ENCODE measurements around the gene PGLYRP1. TPM values are rescaled to one million over a fixed set of nuclear protein-coding genes. Genes with fewer than 3 reads are reported as not detected.

Gene PGLYRP1
- total RNA-seq, 1 experiment from 2014 or later = not detected

DNA sequence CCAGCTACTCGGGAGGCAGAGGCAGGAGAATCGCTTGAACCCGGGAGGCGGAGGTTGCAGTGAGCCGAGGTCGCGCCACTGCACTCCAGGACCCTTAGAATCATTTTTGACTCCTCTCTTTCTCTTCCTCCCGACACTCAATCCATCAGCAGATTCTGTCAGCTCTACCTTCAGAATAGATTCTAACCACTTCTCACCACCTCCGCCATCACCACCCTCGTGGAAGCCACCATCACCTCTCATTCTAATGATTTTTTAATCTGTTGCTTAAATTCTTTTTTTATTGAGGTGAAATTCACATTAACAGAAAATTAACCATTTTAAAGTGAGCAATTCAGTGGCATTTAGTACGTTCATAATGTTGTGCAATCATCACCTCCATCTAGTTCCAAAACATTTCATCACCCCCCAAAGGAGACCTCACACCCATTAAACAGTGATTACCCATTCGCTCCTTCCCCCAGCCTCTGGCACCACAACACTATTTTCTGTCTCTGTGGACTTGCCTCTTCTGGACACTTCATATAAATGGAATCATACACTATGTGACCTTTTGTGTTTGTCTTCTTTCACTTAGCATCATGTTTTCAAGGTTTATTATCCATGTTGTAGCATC, 32.6 kb downstream of the PGLYRP1 start:
- DNase-seq = no peak
- Histone ChIP-seq H3K36me3 (ENCODE audit: low read depth) (no peaks in the 10 kb centered on the region), H3K4me3 (no peak overlapping the region), H3K9me3 (ENCODE audit: insufficient read depth, low read depth) (no peaks in the 10 kb centered on the region; the same call in 1 of the 2 replicates), H2AFZ (no peak overlapping the region), H3K27ac (no peak overlapping the region), H3K79me2 (ENCODE audit: low read depth) (no peaks in the 10 kb centered on the region), H3K4me2 (no peak overlapping the region), H4K20me1 (ENCODE audit: insufficient read depth) (no peaks in the 10 kb centered on the region), H3K27me3 (ENCODE audit: insufficient read depth, low read depth) (0 out of 2 replicates have a peak, but pooled peaks cover 8% of the 10 kb centered on the region), H3K4me1 (replicated peaks; ENCODE audit: insufficient read depth) (peaks cover 5% of the 10 kb centered on the region; the same call in 1 of the 2 replicates), H3K9me2 (ENCODE audit: insufficient read depth) (no peaks in the 10 kb centered on the region), H3F3A (ENCODE audit: insufficient read depth, low read depth) (peaks cover 8% of the 10 kb centered on the region; the same call in 1 of the 2 replicates)
- ChIA-PET CTCF (no interaction called here), POLR2A (ENCODE audit: unreplicated experiment) (no interaction called here)
- intact Hi-C loops (cut with micrococcal nuclease; ENCODE audit: unreplicated experiment) = no loop called here
- no peak for TF ChIP-seq EZH2 (IDR thresholded peaks at IDR 0.05; ENCODE audit: low read depth)
- TF ChIP-seq, protein P1, sequence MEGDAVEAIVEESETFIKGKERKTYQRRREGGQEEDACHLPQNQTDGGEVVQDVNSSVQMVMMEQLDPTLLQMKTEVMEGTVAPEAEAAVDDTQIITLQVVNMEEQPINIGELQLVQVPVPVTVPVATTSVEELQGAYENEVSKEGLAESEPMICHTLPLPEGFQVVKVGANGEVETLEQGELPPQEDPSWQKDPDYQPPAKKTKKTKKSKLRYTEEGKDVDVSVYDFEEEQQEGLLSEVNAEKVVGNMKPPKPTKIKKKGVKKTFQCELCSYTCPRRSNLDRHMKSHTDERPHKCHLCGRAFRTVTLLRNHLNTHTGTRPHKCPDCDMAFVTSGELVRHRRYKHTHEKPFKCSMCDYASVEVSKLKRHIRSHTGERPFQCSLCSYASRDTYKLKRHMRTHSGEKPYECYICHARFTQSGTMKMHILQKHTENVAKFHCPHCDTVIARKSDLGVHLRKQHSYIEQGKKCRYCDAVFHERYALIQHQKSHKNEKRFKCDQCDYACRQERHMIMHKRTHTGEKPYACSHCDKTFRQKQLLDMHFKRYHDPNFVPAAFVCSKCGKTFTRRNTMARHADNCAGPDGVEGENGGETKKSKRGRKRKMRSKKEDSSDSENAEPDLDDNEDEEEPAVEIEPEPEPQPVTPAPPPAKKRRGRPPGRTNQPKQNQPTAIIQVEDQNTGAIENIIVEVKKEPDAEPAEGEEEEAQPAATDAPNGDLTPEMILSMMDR (conservative IDR thresholded peaks at IDR 0.05) = no peak
- no TSS peak for BruUV-seq (replicated peaks)

DNA sequence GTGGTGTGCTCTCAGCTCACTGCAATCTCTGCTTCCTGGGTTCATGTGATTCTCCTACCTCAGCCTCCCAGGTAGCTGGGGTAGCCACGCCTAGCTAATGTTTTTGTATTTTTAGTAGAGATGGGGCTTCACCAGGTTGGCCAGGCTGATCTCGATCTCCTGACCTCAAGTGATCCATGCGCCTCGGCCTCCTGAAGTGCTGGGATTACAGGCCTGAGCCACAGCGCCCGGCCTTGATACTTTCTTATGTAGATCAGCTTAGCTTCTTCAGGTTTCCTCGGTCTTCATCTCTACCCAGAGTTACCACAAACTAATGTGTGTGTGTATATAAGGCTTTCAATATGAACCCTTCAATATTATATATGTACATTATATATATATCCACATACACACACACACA, 37.5 kb downstream of the PGLYRP1 start:
- Histone ChIP-seq H3K4me3 (no peak overlapping the region), H3K36me3 (ENCODE audit: low read depth) (no peaks in the 10 kb centered on the region), H3K4me1 (replicated peaks; ENCODE audit: insufficient read depth) (no peaks in the 10 kb centered on the region), H3F3A (ENCODE audit: insufficient read depth, low read depth) (no peaks in the 10 kb centered on the region), H3K27me3 (ENCODE audit: insufficient read depth, low read depth) (peaks cover 19% of the 10 kb centered on the region; the same call in 1 of the 2 replicates), H3K4me2 (no peak overlapping the region), H3K27ac (no peak overlapping the region), H2AFZ (no peak overlapping the region), H3K9me2 (ENCODE audit: insufficient read depth) (no peaks in the 10 kb centered on the region), H3K9me3 (ENCODE audit: insufficient read depth, low read depth) (no peaks in the 10 kb centered on the region), H4K20me1 (ENCODE audit: insufficient read depth) (no peaks in the 10 kb centered on the region), H3K79me2 (ENCODE audit: low read depth) (no peaks in the 10 kb centered on the region)
- no TSS peak for BruUV-seq (replicated peaks)
- no peak for TF ChIP-seq EZH2 (IDR thresholded peaks at IDR 0.05; ENCODE audit: low read depth)
- TF ChIP-seq, protein P1 (conservative IDR thresholded peaks at IDR 0.05) = no peak
- CTCF ChIA-PET = no interaction called here
- POLR2A ChIA-PET (ENCODE audit: unreplicated experiment) = no interaction called here
- intact Hi-C loops (cut with micrococcal nuclease; ENCODE audit: unreplicated experiment) = no loop called here
- no peak for DNase-seq

DNA sequence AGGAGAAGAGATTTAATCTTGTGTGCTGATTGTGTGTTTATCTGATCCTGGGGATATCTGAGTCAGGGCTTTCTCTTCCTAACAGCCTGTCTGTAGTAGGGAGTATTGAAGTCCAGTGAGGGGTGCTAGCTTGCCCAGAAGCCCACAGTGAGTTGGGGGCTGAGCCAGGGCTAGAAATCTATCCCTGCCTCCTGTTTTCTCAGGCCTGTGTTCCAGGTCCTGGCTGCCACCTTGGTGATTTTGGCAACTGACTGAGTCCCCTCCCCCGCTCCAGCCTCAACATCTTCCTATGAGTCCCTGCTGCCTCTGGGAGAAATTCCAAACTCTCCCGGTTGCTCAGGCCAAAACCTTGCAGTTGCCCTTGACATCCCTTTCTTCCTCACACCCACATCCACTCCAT, 41.5 kb downstream of the PGLYRP1 start:
- Histone ChIP-seq H3K9me3 (ENCODE audit: insufficient read depth, low read depth) (no peaks in the 10 kb centered on the region), H3K36me3 (ENCODE audit: low read depth) (no peaks in the 10 kb centered on the region), H3K9me2 (ENCODE audit: insufficient read depth) (no peaks in the 10 kb centered on the region), H4K20me1 (ENCODE audit: insufficient read depth) (no peaks in the 10 kb centered on the region), H3K79me2 (ENCODE audit: low read depth) (no peaks in the 10 kb centered on the region), H3K27ac (no peak overlapping the region), H3K4me2 (no peak overlapping the region), H3F3A (ENCODE audit: insufficient read depth, low read depth) (peaks cover 9% of the 10 kb centered on the region), H2AFZ (no peak overlapping the region), H3K4me3 (no peak overlapping the region), H3K27me3 (ENCODE audit: insufficient read depth, low read depth) (peaks cover 32% of the 10 kb centered on the region), H3K4me1 (replicated peaks; ENCODE audit: insufficient read depth) (no peaks in the 10 kb centered on the region)
- no peak for TF ChIP-seq EZH2 (IDR thresholded peaks at IDR 0.05; ENCODE audit: low read depth)
- TF ChIP-seq, protein P1 (conservative IDR thresholded peaks at IDR 0.05) = no peak
- no TSS peak for BruUV-seq (replicated peaks)
- ChIA-PET CTCF (no interaction called here), POLR2A (ENCODE audit: unreplicated experiment) (no interaction called here)
- intact Hi-C loops (cut with micrococcal nuclease; ENCODE audit: unreplicated experiment) = no loop called here
- no peak for DNase-seq
